ENCODE results near the gene UTP15.

UTP15 gene

DNA sequence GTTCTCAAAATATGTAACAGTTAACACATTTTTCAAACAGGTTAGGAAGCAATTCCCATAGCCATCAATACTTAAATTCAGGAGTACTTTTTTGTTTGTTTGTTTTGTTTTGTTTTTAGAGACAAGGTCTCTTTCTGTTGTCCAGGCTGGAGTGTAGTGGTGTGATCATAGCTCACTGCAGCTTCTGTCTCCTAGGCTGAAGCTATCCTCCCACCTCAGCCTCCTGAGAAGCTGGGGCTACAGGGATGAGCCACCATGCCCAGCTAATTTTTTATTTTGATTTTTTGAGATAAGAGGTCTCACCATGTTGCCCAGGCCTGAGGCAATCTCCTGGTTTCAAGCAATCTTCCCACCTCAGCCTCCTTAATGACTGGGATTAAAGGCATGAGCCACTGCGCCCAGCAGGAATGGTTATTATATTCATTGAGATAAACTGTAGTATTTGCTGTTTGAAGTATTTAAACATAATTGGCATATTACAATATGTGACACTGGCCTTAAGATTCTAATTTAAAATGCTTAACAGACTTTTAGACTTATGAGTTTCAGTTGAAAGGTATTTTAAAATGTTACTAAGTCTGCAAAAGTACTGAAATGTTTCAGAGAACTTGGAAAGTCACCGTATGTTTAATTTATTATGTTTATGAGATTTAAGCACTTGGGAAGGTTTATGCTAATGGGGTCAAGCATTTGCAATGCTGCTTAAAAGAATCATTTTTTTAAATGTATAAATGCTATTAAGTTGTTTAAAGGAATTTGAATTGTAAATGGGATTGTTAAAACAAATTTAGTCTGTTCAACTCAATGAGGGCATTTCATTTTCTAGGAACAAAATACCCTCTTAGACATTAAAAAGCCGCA is 17.0 kb downstream of the UTP15 start:
- TF ChIP-seq SIN3A (IDR thresholded peaks at IDR 0.05; ENCODE audit: borderline replicate concordance, insufficient read depth, low read length): no peak
- TF ChIP-seq, protein P1, sequence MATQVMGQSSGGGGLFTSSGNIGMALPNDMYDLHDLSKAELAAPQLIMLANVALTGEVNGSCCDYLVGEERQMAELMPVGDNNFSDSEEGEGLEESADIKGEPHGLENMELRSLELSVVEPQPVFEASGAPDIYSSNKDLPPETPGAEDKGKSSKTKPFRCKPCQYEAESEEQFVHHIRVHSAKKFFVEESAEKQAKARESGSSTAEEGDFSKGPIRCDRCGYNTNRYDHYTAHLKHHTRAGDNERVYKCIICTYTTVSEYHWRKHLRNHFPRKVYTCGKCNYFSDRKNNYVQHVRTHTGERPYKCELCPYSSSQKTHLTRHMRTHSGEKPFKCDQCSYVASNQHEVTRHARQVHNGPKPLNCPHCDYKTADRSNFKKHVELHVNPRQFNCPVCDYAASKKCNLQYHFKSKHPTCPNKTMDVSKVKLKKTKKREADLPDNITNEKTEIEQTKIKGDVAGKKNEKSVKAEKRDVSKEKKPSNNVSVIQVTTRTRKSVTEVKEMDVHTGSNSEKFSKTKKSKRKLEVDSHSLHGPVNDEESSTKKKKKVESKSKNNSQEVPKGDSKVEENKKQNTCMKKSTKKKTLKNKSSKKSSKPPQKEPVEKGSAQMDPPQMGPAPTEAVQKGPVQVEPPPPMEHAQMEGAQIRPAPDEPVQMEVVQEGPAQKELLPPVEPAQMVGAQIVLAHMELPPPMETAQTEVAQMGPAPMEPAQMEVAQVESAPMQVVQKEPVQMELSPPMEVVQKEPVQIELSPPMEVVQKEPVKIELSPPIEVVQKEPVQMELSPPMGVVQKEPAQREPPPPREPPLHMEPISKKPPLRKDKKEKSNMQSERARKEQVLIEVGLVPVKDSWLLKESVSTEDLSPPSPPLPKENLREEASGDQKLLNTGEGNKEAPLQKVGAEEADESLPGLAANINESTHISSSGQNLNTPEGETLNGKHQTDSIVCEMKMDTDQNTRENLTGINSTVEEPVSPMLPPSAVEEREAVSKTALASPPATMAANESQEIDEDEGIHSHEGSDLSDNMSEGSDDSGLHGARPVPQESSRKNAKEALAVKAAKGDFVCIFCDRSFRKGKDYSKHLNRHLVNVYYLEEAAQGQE (IDR thresholded peaks at IDR 0.05; ENCODE audit: insufficient read depth in 1 of 2, low read depth in 2 of 2, low read length in 2 of 2): no peak
- TF ChIP-seq POLR2AphosphoS5 (IDR thresholded peaks at IDR 0.05; ENCODE audit: low read depth, low read length): no peak
- no peak for TF ChIP-seq TAF1 (IDR thresholded peaks at IDR 0.05; ENCODE audit: borderline replicate concordance, insufficient read depth, low read length)
- no peak for TF ChIP-seq FOXP2 (optimal IDR thresholded peaks at IDR 0.05; ENCODE audit: borderline replicate concordance, extremely low read depth, extremely low read length, insufficient read depth)

DNA sequence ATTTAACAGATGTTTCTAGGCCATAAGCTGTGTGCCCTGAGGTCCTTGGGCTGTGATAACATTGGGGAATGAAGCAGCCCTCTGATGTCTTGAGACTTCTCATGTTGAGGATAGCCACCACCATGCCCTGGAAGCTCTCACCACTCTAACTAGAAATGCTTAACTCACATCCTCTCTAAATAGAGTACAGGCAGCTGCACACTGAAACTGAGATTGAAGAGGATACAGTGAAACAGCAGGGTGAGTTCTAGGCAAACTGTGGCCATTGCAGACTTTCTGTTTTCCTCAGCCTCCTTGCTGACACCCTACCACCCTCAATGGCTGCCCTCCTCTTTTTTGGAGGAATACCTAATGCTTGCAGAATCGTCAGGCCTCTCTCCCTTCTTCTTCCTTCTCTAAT is 22.4 kb downstream of the UTP15 start:
- no peak for TF ChIP-seq FOXP2 (optimal IDR thresholded peaks at IDR 0.05; ENCODE audit: borderline replicate concordance, extremely low read depth, extremely low read length, insufficient read depth)
- TF ChIP-seq, protein P1 (IDR thresholded peaks at IDR 0.05; ENCODE audit: insufficient read depth in 1 of 2, low read depth in 2 of 2, low read length in 2 of 2): no peak

DNA sequence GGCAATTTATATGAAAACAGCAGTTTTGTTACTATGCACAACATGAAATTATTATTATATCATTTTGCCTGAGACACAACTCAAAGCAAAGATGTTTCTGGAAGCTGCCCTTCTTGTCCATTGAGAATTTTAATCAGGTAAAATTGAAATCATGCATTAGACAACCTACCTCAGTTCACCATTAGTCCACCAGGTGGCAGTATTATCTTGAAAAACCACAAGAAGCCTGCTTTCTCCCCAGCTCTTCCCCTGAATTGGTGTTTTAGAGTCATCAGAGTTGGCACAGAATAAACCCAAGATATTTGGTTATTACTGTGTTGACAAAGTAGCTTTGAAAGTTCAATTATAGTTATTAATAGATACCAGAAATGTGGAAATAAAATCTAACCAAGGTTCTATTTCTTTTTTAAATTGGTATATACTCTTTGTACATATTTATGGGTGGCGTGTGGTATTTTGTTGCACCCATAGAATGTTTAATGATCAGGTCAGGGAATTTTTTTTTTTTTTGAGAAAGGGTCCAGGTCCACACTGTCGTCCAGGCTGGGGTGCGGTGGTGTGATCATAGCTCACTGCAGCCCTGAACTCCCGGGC is 25.7 kb downstream of the UTP15 start:
- TF ChIP-seq, protein P1 (IDR thresholded peaks at IDR 0.05; ENCODE audit: insufficient read depth in 1 of 2, low read depth in 2 of 2, low read length in 2 of 2): no peak
- TF ChIP-seq TAF1 (IDR thresholded peaks at IDR 0.05; ENCODE audit: borderline replicate concordance, insufficient read depth, low read length): no peak
- TF ChIP-seq FOXP2 (optimal IDR thresholded peaks at IDR 0.05; ENCODE audit: borderline replicate concordance, extremely low read depth, extremely low read length, insufficient read depth): no peak
- TF ChIP-seq POLR2AphosphoS5 (IDR thresholded peaks at IDR 0.05; ENCODE audit: low read depth, low read length): no peak
- no peak for TF ChIP-seq SIN3A (IDR thresholded peaks at IDR 0.05; ENCODE audit: borderline replicate concordance, insufficient read depth, low read length)

DNA sequence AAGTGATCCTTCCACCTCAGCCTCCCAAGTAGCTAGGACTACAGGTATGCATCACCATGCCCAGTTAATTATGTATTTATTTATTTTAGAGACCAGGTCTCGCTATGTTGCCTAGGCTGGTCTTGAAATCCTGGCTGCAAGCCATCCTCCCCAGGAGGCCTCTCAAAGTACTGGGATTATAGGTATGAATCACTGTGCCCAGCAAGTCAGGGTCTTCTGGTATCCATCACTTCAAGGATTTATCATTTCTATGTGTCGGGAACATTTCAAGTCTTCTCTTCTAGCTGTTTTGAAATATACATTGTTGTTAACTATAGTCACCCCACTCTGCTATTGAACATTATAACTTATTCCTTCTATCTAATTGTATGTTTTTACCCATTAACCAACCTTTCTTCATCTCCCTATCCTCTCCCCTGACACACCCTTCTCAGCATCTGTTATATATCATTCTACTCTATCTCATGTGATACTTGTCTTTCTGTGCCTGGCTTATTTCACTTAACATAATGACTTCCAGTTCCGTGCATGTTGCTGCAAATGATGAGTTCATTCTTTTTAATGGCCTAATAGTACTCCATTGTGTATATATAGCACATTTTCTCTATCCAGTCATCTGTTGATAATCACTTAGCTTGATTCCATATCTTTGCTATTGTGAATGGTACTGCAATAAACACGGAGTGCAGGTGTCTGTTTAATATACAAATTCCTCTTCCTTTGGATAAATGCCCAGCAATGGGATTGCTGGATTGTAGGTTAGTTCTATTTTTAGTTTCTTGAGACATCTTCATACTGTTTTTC is 26.4 kb downstream of the UTP15 start:
- TF ChIP-seq SIN3A (IDR thresholded peaks at IDR 0.05; ENCODE audit: borderline replicate concordance, insufficient read depth, low read length) (no peak), FOXP2 (optimal IDR thresholded peaks at IDR 0.05; ENCODE audit: borderline replicate concordance, extremely low read depth, extremely low read length, insufficient read depth) (no peak), POLR2AphosphoS5 (IDR thresholded peaks at IDR 0.05; ENCODE audit: low read depth, low read length) (no peak), TAF1 (IDR thresholded peaks at IDR 0.05; ENCODE audit: borderline replicate concordance, insufficient read depth, low read length) (no peak)
- TF ChIP-seq, protein P1 (IDR thresholded peaks at IDR 0.05; ENCODE audit: insufficient read depth in 1 of 2, low read depth in 2 of 2, low read length in 2 of 2): no peak

All from PFSK-1 (cell line).